Loucy (cell line): ENCODE results near the gene MAPK6.

Experiments
- CTCF ChIP-seq: fragments of 200-600 bp; sonication (generic); conservative IDR thresholded peaks from 2 replicates; pipeline ENCODE4 v1.5.1; 2014; ENCODE audit warnings: mild to moderate bottlenecking, antibody characterized with exemption, low read length
- EZH2phosphoT487 ChIP-seq: fragments of 200-600 bp; IDR thresholded peaks from 2 replicates; pipeline ENCODE4 v1.6.1; 2018; ENCODE audit warnings: antibody characterized with exemption, mild to moderate bottlenecking, moderate library complexity, borderline replicate concordance

DNA sequence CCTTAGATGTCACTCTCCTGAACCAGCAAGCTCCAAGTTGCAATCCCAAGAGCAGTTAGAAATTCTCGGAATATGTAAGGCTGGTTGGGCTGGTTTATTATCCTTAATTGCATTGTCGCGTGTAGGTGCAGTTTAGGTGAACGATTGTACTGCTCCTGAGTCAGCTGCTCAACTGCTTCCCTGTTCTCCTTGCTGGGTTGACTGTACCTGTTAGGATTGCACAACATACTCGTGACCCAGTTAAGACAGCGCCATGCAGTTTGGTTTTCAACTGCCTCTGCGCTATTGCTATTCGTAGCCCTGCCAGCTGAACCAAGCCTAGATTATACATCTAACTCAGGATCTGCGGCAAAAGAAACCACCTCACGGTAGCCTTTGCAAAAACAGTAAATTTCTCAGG lies 52.6 kb downstream of the MAPK6 start:
- TF ChIP-seq CTCF (no peak), EZH2phosphoT487 (no peak)
